Spleen (tissue), 11 donors: ENCODE measurements around the gene ABHD4. TPM values are rescaled to one million over a fixed set of nuclear protein-coding genes. Genes with fewer than 3 reads are reported as not detected.

Source experiments
- DNase-seq: peaks from one replicate; pipeline ENCODE4 v3.0.0-alpha.2; 2020
- H3K27ac ChIP-seq, 8 donors: fragments of 200-600 bp; sonication (generic) in 7 of 8; 1 replicate in 4 of 8; 2 replicates in 4 of 8; pipeline versions ENCODE4 v1.5.0 to v1.8.0; 2016 to 2021; ENCODE audit warnings: inconsistent platforms in 4 of 8, mild to moderate bottlenecking in 4 of 8, moderate library complexity in 1 of 8
- H3K27me3 ChIP-seq, 7 donors: fragments of 200-600 bp; sonication (generic) in 6 of 7; replicated peaks in 1 of 7; 1 replicate in 4 of 7; 2 replicates in 3 of 7; pipeline versions ENCODE4 v1.5.0 to v1.8.0; 2016 to 2021; ENCODE audit warnings: inconsistent platforms in 3 of 7, mild to moderate bottlenecking in 1 of 7
- H3K36me3 ChIP-seq, 6 donors: fragments of 200-600 bp; sonication (generic) in 5 of 6; 1 replicate in 4 of 6; 2 replicates in 2 of 6; pipeline versions ENCODE4 v1.5.0 to v1.8.0; 2016 to 2021; ENCODE audit warnings: inconsistent platforms in 2 of 6
- H3K4me1 ChIP-seq, 6 donors: fragments of 200-600 bp; sonication (generic) in 5 of 6; 1 replicate in 3 of 6; 2 replicates in 3 of 6; pipeline versions ENCODE4 v1.5.0 to v1.8.0; 2016 to 2021; ENCODE audit warnings: inconsistent platforms in 3 of 6
- H3K4me3 ChIP-seq, 8 donors: fragments of 200-600 bp; sonication (generic) in 7 of 8; 1 replicate in 4 of 8; 2 replicates in 4 of 8; pipeline versions ENCODE4 v1.5.0 to v1.8.0; 2016 to 2021; ENCODE audit warnings: inconsistent platforms in 4 of 8, mild to moderate bottlenecking in 4 of 8, moderate library complexity in 2 of 8
- H3K9me3 ChIP-seq, 8 donors: fragments of 200-600 bp; sonication (generic) in 7 of 8; 1 replicate in 4 of 8; 2 replicates in 4 of 8; pipeline versions ENCODE4 v1.5.0 to v1.8.0; 2016 to 2021; ENCODE audit warnings: inconsistent platforms in 4 of 8
- CTCF ChIP-seq, 11 experiments: fragments of 200-600 bp in 7 of 11; fragments of 450-650 bp in 4 of 11; sonication (generic) in 4 of 11; IDR thresholded peaks in 8 of 11; conservative IDR thresholded peaks in 3 of 11; 1 replicate in 7 of 11; 2 replicates in 4 of 11; pipeline versions ENCODE4 v1.4.0 to v1.8.0; 2016 to 2021; ENCODE audit warnings: antibody characterized with exemption in 11 of 11, inconsistent platforms in 4 of 11, mild to moderate bottlenecking in 1 of 11
- POLR2A ChIP-seq, 3 donors: fragments of 450-650 bp; IDR thresholded peaks; one replicate each; pipeline ENCODE4 v1.5.1; 2017; ENCODE audit warnings: antibody characterized with exemption in 3 of 3, mild to moderate bottlenecking in 1 of 3
- POLR2AphosphoS5 ChIP-seq, 3 donors: sonication (generic); formaldehyde crosslinking; IDR thresholded peaks; one replicate each; pipeline ENCODE4 v1.5.1; 2017; ENCODE audit warnings: antibody characterized with exemption in 3 of 3
- WGBS, 5 donors: extraction: QIAGEN DNeasy Blood & Tissue Kit in 3 of 5; methylation state at CpG; one replicate each; pipeline versions ENCODE4 v1.1.5 to v1.1.7; 2013 to 2018; 5-methylcytosine and 5-hydroxymethylcytosine counted together
- intact Hi-C: fragments of 100-400 bp; cut with DNase I; formaldehyde crosslinking; loops from one replicate; pipeline ENCODE4 v1.15.0; 2023; ENCODE audit warnings: low total_unique reads
- polyA plus RNA-seq, 3 donors: library from polyadenylated mRNA; stranded (reverse); fragments of 200-250 nt; gene quantifications; one replicate each; pipeline ENCODE4 v1.2.1, GENCODE V29; 2013
- total RNA-seq, 7 donors: library from RNA; depleted of rRNA in 3 of 7; stranded (reverse); fragments of >200 nt in 3 of 7; fragmentation: NEBNext Ultra II Directional in 4 of 7; extraction: Animal tissue kit (Norgen Biotek cat#: 25700) in 4 of 7; gene quantifications; one replicate each; pipeline versions ENCODE4 v1.1.0 to v1.2.1, GENCODE V29; 2016 to 2021
- donor health status: healthy with polysubstance abuse.
- donor health status: DM: no; HTN: no; CAD: no; lungs with moderate emphysema.
- donor health status: DM: no; HTN: no; CAD: no.
- donor health status: Bipolar disorder and iron deficiency.
- donor health status: healthy.
- donor health status: DM: no; HTN: no; CAD: no.
- donor health status: DM: yes; HTN: yes; CAD: no.

ABHD4 gene
- total and polyA plus RNA-seq, 10 donors: 7.2 to 32.8 (median 23.5) TPM

- 7 to 18% (median 11%) methylated on average over 4 of the region's 4 CpGs for WGBS, 5 donors
These were observed 55.0 kb downstream of the ABHD4 start for GRCh38 chr14:22653012-22653621.

GRCh38 chr14:22656226-22656625 is 58.1 kb downstream of the ABHD4 start:
- no peaks in the 10 kb centered on the region for H3K9me3 ChIP-seq
- TF ChIP-seq CTCF (IDR thresholded peaks at IDR 0.05 in 8 of 11, conservative IDR thresholded peaks at IDR 0.05 in 3 of 11) (no peak), POLR2A (IDR thresholded peaks at IDR 0.05) (no peak), POLR2AphosphoS5 (IDR thresholded peaks at IDR 0.05) (no peak)

More at GRCh38 chr14:22653012-22653621, 55.0 kb downstream of the ABHD4 start:
- TF ChIP-seq CTCF (IDR thresholded peaks at IDR 0.05 in 8 of 11, conservative IDR thresholded peaks at IDR 0.05 in 3 of 11) (peak; percentile 51 to 84 (median 77)), POLR2AphosphoS5 (IDR thresholded peaks at IDR 0.05) (no peak)
- H3K27ac ChIP-seq: no peak overlapping the region
- H3K36me3 ChIP-seq: no peaks in the 10 kb centered on the region
- no peaks in the 10 kb centered on the region for H3K27me3 ChIP-seq
- H3K9me3 ChIP-seq: no peaks in the 10 kb centered on the region
- intact Hi-C loops: loop anchor here (2.0 to 10.0 kb wide), 2 partner anchors 80 to 258 kb away; no protein-coding TSS in a partner anchor
- DNase-seq: no peak
- no peak overlapping the region for H3K4me3 ChIP-seq
- H3K4me1 ChIP-seq: peaks cover 0 to 4% (median 0%) of the 10 kb centered on the region in 6 donors

GRCh38 chr14:22656945-22657731 is 59.0 kb downstream of the ABHD4 start:
- Histone ChIP-seq H3K27ac (no peak overlapping the region), H3K27me3 (no peaks in the 10 kb centered on the region), H3K4me1 (peaks cover 0 to 4% (median 0%) of the 10 kb centered on the region in 6 donors), H3K9me3 (no peaks in the 10 kb centered on the region), H3K36me3 (no peaks in the 10 kb centered on the region), H3K4me3 (no peak overlapping the region)
- TF ChIP-seq CTCF (IDR thresholded peaks at IDR 0.05 in 8 of 11, conservative IDR thresholded peaks at IDR 0.05 in 3 of 11): no peak
- TF ChIP-seq POLR2AphosphoS5 (IDR thresholded peaks at IDR 0.05): no peak
- TF ChIP-seq POLR2A (IDR thresholded peaks at IDR 0.05): no peak
- intact Hi-C loops: loop anchor here (10.0 kb wide), 1 partner anchor 262 kb away; no protein-coding TSS in a partner anchor
- DNase-seq: no peak
- WGBS, 5 donors: 79 to 88% (median 85%) methylated on average over 7 to 8 of the region's 8 CpGs

More at GRCh38 chr14:22656226-22656625, 58.1 kb downstream of the ABHD4 start:
- DNase-seq: no peak
- intact Hi-C loops: loop anchor here (10.0 kb wide), 1 partner anchor 261 kb away; no protein-coding TSS in a partner anchor
- no peak overlapping the region for H3K4me3 ChIP-seq
- no peaks in the 10 kb centered on the region for H3K27me3 ChIP-seq
- H3K4me1 ChIP-seq: peaks cover 0 to 4% (median 0%) of the 10 kb centered on the region in 6 donors
- H3K27ac ChIP-seq: no peak overlapping the region
- WGBS, 5 donors: 63 to 97% (median 90%) methylated on average over 2 of the region's 2 CpGs
- no peaks in the 10 kb centered on the region for H3K36me3 ChIP-seq

GRCh38 chr14:22657861-22658260 is 59.8 kb downstream of the ABHD4 start:
- TF ChIP-seq CTCF (IDR thresholded peaks at IDR 0.05 in 8 of 11, conservative IDR thresholded peaks at IDR 0.05 in 3 of 11) (peak in 8 of 11 experiments; percentile 35 to 57 (median 39)), POLR2AphosphoS5 (IDR thresholded peaks at IDR 0.05) (no peak)
- Histone ChIP-seq H3K4me1 (peaks cover 0 to 4% (median 0%) of the 10 kb centered on the region in 6 donors), H3K27ac (no peak overlapping the region), H3K36me3 (no peaks in the 10 kb centered on the region), H3K27me3 (no peaks in the 10 kb centered on the region), H3K4me3 (no peak overlapping the region), H3K9me3 (no peaks in the 10 kb centered on the region)
- no peak for DNase-seq
- 73 to 100% (median 80%) methylated on average over 1 of the region's 1 CpG for WGBS, 5 donors
- intact Hi-C loops: loop anchor here (10.0 kb wide), 1 partner anchor 263 kb away; no protein-coding TSS in a partner anchor
